Measurements from ENCODE around the gene PLPP4. TPM values are rescaled to one million over a fixed set of nuclear protein-coding genes. Genes with fewer than 3 reads are reported as not detected.
A peak's percentile ranks its signal among the peaks of the same experiment; 100 is the strongest.

The PLPP4 gene
- total and polyA plus RNA-seq, 4 donors: 0.18 to 0.51 TPM; not detected in 2

- H3K4me1 ChIP-seq (ENCODE audit: control insufficient read depth in 5 of 5, insufficient read depth in 5 of 5, low read length in 5 of 5): no peaks in the 10 kb centered on the region
- WGBS, 2 donors: 79 to 86% methylated on average over 2 of the region's 2 CpGs
- no peaks in the 10 kb centered on the region for H3K27me3 ChIP-seq (ENCODE audit: control insufficient read depth in 3 of 3, insufficient read depth in 3 of 3, low read length in 2 of 3)
- no peak for TF ChIP-seq CTCF (IDR thresholded peaks at IDR 0.05; ENCODE audit: control extremely low read depth, extremely low read depth)
- ATAC-seq (ENCODE audit: insufficient read depth, low FRiP score): no peak
- no peak overlapping the region for H3K4me3 ChIP-seq
- H3K9ac ChIP-seq (ENCODE audit: insufficient read depth in 1 of 2, low read length in 2 of 2): no peak overlapping the region
- H3K9me3 ChIP-seq (ENCODE audit: control insufficient read depth in 4 of 4, insufficient read depth in 3 of 4, low read length in 3 of 4): peaks cover 0 to 17% (median 3%) of the 10 kb centered on the region in 4 donors
- no peak overlapping the region for H3K27ac ChIP-seq (ENCODE audit: low read depth in 1 of 2, low read length in 1 of 2)
- no peak for DNase-seq
- H3K36me3 ChIP-seq (ENCODE audit: control insufficient read depth in 4 of 4, insufficient read depth in 4 of 4, low read length in 4 of 4): no peaks in the 10 kb centered on the region
Observed at GRCh38 chr10:120552262-120552661, 95.2 kb downstream of the PLPP4 start.

GRCh38 chr10:120553911-120554310 lies 96.9 kb downstream of the PLPP4 start:
- WGBS, 2 donors: 94 to 99% methylated on average over 2 of the region's 2 CpGs
- Histone ChIP-seq H3K4me1 (ENCODE audit: control insufficient read depth in 5 of 5, insufficient read depth in 5 of 5, low read length in 5 of 5) (no peaks in the 10 kb centered on the region), H3K4me3 (no peak overlapping the region), H3K27me3 (ENCODE audit: control insufficient read depth in 3 of 3, insufficient read depth in 3 of 3, low read length in 2 of 3) (no peaks in the 10 kb centered on the region), H3K36me3 (ENCODE audit: control insufficient read depth in 4 of 4, insufficient read depth in 4 of 4, low read length in 4 of 4) (no peaks in the 10 kb centered on the region), H3K27ac (ENCODE audit: low read depth in 1 of 2, low read length in 1 of 2) (no peak overlapping the region), H3K9me3 (ENCODE audit: control insufficient read depth in 4 of 4, insufficient read depth in 3 of 4, low read length in 3 of 4) (peaks cover 0 to 10% (median 3%) of the 10 kb centered on the region in 4 donors), H3K9ac (ENCODE audit: insufficient read depth in 1 of 2, low read length in 2 of 2) (no peak overlapping the region)
- ATAC-seq (ENCODE audit: insufficient read depth, low FRiP score) (no peak), DNase-seq (no peak)
- TF ChIP-seq CTCF (IDR thresholded peaks at IDR 0.05; ENCODE audit: control extremely low read depth, extremely low read depth): no peak

- H3K27ac ChIP-seq (ENCODE audit: low read depth in 1 of 2, low read length in 1 of 2): no peak overlapping the region
- ATAC-seq (ENCODE audit: insufficient read depth, low FRiP score): no peak
- peaks cover 0 to 10% (median 3%) of the 10 kb centered on the region in 4 donors for H3K9me3 ChIP-seq (ENCODE audit: control insufficient read depth in 4 of 4, insufficient read depth in 3 of 4, low read length in 3 of 4)
- no peaks in the 10 kb centered on the region for H3K27me3 ChIP-seq (ENCODE audit: control insufficient read depth in 3 of 3, insufficient read depth in 3 of 3, low read length in 2 of 3)
- peak in 2 of 3 donors; percentile 1 to 20 for DNase-seq
- H3K36me3 ChIP-seq (ENCODE audit: control insufficient read depth in 4 of 4, insufficient read depth in 4 of 4, low read length in 4 of 4): no peaks in the 10 kb centered on the region
- no peak overlapping the region for H3K9ac ChIP-seq (ENCODE audit: insufficient read depth in 1 of 2, low read length in 2 of 2)
- 61 to 88% methylated on average over 4 of the region's 4 CpGs for WGBS, 2 donors
- no peak overlapping the region for H3K4me3 ChIP-seq
- H3K4me1 ChIP-seq (ENCODE audit: control insufficient read depth in 5 of 5, insufficient read depth in 5 of 5, low read length in 5 of 5): no peaks in the 10 kb centered on the region
- TF ChIP-seq CTCF (IDR thresholded peaks at IDR 0.05; ENCODE audit: control extremely low read depth, extremely low read depth): no peak
Observed at GRCh38 chr10:120555436-120555835, 98.4 kb downstream of the PLPP4 start.
